Bronchial epithelial cell (primary cell): ENCODE measurements around the gene C19orf25. TPM values are rescaled to one million over a fixed set of nuclear protein-coding genes. Genes with fewer than 3 reads are reported as not detected.
A peak's percentile ranks its signal among the peaks of the same experiment; 100 is the strongest.

Source experiments
- DNase-seq: peaks from one replicate; pipeline ENCODE4 v3.0.0-alpha.2; 2010; ENCODE audit warnings: low read depth
- FAIRE-seq: peaks from 2 replicates; lab custom pipeline; 2011; peaks lifted over from hg19 to GRCh38; lab: Jason Lieb, UNC
- H3K27me3 ChIP-seq: 2 replicates; pipeline ENCODE4 v1.5.1; 2011; ENCODE audit warnings: low read length; ENCODE audit not compliant: control insufficient read depth, insufficient read depth
- H3K36me3 ChIP-seq: 2 replicates; pipeline ENCODE4 v1.5.1; 2011; ENCODE audit warnings: low read length; ENCODE audit not compliant: control insufficient read depth, insufficient read depth
- H3K4me3 ChIP-seq: 2 replicates; pipeline ENCODE4 v1.5.1; 2011; ENCODE audit warnings: mild to moderate bottlenecking, low read depth, low read length, control low read depth
- total RNA-seq: library from RNA; depleted of rRNA; stranded (reverse); fragments of >200 nt; gene quantifications from 2 replicates; pipeline ENCODE4 v1.2.1, GENCODE V29; 2014
- TF ChIP-seq, protein P1 (sequence below): IDR thresholded peaks from 2 replicates; pipeline ENCODE4 v1.5.1; 2011; ENCODE audit warnings: mild to moderate bottlenecking, moderate library complexity, low read length, control low read depth, inconsistent platforms; ENCODE audit not compliant: insufficient read depth, severe bottlenecking

Gene C19orf25
- total RNA-seq, 1 donor from 2014 or later, result 24.7 TPM

DNA sequence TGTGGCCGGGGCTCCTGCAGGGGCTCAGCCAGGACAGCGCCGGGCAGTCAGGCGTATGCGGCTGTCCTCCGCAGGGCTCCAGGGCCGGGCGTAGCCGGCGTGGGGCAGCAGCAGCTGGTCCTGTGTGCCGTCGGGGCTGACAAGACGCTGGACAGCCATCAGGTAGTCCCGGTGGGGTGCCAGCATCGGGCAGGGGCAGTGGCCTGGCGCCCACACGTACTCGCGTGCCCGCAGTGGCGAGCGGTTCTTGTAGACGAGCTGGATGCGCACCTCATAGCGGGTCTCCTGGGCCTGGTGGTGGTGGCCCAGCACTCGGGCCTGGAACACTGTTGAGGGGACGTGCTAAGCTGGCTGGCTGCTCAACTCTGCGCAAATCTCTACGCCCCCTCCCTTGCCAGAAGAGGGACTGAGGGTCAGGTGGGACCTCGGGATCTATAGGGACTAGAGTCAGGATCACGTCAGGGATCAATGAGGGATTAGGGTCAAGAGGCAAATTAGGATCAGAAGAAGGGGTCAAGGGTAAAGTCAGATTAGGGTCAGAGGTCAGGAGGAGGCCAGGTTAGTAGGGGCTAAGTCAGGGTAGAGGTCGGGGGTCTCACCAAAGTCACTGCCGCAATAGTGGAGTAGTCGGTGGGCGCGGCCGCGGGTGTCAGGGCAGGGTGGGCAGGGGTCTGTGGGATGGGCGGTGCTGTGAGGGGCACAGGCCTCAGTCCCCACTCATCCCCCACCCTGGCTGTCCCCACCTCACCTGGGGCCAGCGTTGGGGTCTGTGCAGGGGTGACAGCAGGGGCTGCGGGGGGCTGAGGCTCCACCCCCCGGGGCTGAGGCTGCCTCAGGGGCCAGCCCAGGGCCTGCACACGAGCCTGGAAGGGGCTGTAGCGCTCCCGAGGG lies 27.2 kb upstream of the C19orf25 start:
- DNase-seq, result no peak
- TF ChIP-seq, protein P1, sequence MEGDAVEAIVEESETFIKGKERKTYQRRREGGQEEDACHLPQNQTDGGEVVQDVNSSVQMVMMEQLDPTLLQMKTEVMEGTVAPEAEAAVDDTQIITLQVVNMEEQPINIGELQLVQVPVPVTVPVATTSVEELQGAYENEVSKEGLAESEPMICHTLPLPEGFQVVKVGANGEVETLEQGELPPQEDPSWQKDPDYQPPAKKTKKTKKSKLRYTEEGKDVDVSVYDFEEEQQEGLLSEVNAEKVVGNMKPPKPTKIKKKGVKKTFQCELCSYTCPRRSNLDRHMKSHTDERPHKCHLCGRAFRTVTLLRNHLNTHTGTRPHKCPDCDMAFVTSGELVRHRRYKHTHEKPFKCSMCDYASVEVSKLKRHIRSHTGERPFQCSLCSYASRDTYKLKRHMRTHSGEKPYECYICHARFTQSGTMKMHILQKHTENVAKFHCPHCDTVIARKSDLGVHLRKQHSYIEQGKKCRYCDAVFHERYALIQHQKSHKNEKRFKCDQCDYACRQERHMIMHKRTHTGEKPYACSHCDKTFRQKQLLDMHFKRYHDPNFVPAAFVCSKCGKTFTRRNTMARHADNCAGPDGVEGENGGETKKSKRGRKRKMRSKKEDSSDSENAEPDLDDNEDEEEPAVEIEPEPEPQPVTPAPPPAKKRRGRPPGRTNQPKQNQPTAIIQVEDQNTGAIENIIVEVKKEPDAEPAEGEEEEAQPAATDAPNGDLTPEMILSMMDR, result no peak

DNA sequence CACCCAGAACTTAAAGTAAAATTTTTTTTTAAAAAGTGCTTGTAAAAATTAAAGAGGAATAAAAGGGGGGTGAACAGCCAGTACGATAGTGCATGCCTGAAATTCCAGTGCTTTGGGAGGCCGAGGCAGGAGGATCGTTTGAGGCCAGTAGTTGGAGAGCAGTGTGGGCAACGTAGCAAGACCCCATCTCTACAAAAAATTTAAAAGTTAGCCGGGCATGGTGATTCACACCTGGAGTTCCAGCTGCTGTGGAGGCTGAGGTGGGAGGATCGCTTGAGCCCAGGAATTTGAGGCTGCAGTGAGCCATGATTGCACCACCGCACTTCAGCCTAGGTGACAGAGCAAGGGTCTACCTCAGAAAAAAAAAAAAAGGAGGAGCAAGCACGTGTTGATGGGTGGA lies 26.0 kb upstream of the C19orf25 start:
- Histone ChIP-seq H3K4me3 (no peak overlapping the region), H3K27me3 (no peaks in the 10 kb centered on the region), H3K36me3 (peaks cover 1% of the 10 kb centered on the region)
- no peak for FAIRE-seq
- TF ChIP-seq, protein P1, result no peak
- no peak for DNase-seq

More for the DNA sequence above, 27.2 kb upstream of the C19orf25 start:
- no peaks in the 10 kb centered on the region for H3K27me3 ChIP-seq
- no peak overlapping the region for H3K4me3 ChIP-seq
- peaks cover 1% of the 10 kb centered on the region for H3K36me3 ChIP-seq
- FAIRE-seq, result no peak

DNA sequence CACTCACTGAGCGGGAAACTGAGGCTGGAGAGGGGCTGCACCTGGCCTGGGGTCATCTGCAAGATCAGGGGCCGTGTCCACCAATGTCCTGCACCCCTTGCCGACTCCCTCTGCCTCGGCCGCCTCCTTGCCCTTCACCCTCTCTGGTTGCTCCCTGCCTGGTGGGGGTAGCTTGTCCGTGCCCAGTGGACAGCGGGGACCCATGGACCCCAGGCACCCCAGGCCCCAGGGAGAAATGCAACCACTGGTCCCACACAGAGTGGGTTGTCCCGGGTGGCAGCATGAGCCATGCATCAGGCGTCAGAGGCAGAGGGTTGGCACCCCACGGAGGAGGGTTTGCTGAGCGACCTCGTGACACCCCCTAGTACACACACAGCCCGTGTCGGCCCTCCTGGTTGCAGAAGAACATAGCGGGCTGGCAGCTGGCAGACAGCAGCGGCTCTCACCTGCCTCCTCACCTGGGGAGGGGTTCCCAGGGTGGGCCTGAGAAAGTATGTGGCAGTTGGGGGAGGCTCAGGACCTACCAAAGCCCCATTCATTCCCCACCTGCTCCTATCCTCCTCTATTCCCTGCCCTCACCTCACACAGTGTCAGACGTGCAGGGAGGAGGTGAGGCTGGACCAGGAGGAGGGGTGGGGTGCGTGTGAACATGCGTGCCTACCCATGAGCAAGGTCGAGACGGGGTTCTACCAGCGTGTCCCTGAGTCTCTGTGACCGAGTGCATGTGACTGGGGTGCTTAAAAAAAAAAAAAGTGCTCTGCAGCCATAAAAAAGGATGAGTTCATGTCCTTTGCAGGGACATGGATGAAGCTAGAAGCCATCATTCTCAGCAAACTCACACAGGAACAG lies 25.1 kb upstream of the C19orf25 start:
- Histone ChIP-seq H3K4me3 (no peak overlapping the region), H3K27me3 (no peaks in the 10 kb centered on the region), H3K36me3 (peaks cover 1% of the 10 kb centered on the region)
- FAIRE-seq (no peak), DNase-seq (no peak)
- TF ChIP-seq, protein P1, result no peak

DNA sequence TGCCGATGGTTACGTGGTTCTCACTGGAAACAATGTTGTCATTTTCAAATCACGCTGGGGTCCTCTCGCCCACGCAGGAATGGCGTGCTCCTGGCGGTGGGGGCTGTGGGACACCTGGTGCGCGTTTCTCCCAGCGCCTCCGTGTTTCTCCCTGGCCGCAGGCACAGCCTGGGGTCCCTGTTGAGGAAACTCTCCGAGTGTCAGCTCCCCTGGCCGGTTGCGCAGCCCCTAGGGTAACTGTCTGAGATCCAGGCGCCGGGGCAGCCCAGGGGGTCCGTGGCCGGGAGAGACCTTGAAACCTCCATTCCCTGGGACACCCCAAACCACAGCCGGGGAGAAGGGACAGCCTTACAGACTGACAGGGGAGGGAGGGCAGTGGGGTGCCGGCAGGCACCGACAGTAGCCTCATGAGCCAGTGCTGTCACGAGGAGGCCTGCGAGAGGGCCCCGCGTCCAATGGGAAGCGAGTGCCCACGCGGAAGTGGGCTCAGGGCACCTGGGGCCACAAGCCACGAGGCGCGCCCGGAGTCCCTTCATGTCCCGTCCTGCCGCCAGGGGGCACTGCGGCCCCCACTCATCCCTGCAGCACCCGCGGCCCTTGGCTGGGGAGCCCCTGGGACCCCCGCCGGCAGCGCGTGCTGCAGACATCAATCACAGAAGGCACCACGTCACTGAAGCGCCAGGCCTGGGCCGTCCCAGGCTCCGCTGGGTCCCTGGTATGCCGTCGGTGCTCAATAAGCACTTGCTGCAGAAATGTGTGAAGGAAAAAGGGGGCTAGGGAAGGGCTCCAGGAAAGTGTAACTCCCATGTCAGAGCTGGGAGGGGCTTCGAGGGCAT lies 24.3 kb upstream of the C19orf25 start:
- FAIRE-seq (no peak), DNase-seq (no peak)
- TF ChIP-seq, protein P1, result peak; percentile 95
- H3K4me3 ChIP-seq, result peak overlapping the region; percentile 1
- H3K27me3 ChIP-seq, result no peaks in the 10 kb centered on the region
- H3K36me3 ChIP-seq, result peaks cover 1% of the 10 kb centered on the region

DNA sequence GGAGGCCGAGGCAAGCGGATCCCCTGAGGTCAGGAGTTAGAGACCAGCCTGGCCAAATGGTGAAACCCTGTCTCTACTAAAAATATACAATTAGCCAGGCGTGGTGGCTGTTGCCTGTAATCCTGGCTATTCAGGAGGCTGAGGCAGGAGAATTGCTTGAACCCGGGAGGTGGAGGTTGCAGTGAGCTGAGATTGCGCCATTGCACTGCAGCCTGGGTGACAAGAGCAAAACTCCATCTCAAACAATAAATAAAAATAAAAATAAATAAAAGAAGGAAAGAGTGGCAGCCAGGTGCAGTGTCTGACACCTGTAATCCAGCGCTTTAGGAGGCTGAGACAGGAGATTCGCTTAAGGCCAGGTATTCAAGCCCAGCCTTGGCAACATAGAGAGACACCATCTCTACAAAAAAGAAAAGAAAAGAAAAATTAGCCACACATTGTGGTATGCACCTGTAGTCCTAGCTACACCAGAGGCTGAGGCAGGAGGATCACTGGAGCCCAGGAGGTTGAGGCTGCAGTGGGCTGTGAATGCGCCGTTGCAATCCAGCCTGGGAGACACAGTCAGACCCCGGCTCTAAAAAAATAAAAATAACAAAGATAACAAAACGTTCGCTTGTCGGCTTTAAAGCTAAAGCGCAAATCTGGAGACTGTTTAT lies 23.5 kb upstream of the C19orf25 start:
- Histone ChIP-seq H3K36me3 (peaks cover 1% of the 10 kb centered on the region), H3K4me3 (no peak overlapping the region), H3K27me3 (no peaks in the 10 kb centered on the region)
- FAIRE-seq (no peak), DNase-seq (no peak)
- TF ChIP-seq, protein P1, result no peak
